Neural progenitor cell (in vitro differentiated cells): ENCODE data around the gene THRAP3.

ENCODE experiments used
- CTCF ChIP-seq: fragments of 200-600 bp; sonication (generic); IDR thresholded peaks from 2 replicates; pipeline ENCODE4 v1.5.1; 2017; ENCODE audit warnings: antibody characterized with exemption, mild to moderate bottlenecking
- EZH2 ChIP-seq: fragments of 200-600 bp; sonication (generic); IDR thresholded peaks from 2 replicates; pipeline ENCODE4 v1.6.1; 2017; ENCODE audit warnings: antibody characterized with exemption, mild to moderate bottlenecking, moderate library complexity
- EZH2phosphoT487 ChIP-seq: fragments of 200-600 bp; sonication (generic); IDR thresholded peaks from 2 replicates; pipeline ENCODE4 v1.6.1; 2017; ENCODE audit warnings: antibody characterized with exemption

GRCh38 chr1:36304970-36305914, 81.0 kb downstream of the THRAP3 start:
- TF ChIP-seq CTCF (no peak), EZH2phosphoT487 (no peak), EZH2 (no peak)
